K562 (cell line): ENCODE data around the gene CHCHD10. TPM values are rescaled to one million over a fixed set of nuclear protein-coding genes. Genes with fewer than 3 reads are reported as not detected.

ENCODE experiments used
- CBX5 ChIP-seq: IDR thresholded peaks from 2 replicates; pipeline ENCODE4 v1.6.1; 2014; ENCODE audit warnings: low read depth, borderline replicate concordance
- CREB1 ChIP-seq, 2 experiments: sonication (generic) in 1 of 2; formaldehyde crosslinking in 1 of 2; IDR thresholded peaks; 2 replicates each; pipeline versions ENCODE4 v1.6.1 to v1.8.0; 2012 to 2022; ENCODE audit warnings: inconsistent platforms in 1 of 2, mild to moderate bottlenecking in 1 of 2, missing genetic modification reagents in 1 of 2, moderate library complexity in 1 of 2
- EP300 ChIP-seq: IDR thresholded peaks from 2 replicates; pipeline ENCODE4 v1.6.1; 2012; ENCODE audit warnings: low read length, improper control_type of control experiment
- EP400 ChIP-seq: fragments of 450-650 bp; IDR thresholded peaks from 2 replicates; pipeline ENCODE4 v1.6.1; 2017; ENCODE audit warnings: antibody characterized with exemption, mild to moderate bottlenecking, moderate library complexity
- HDAC2 ChIP-seq: fragments of 450-650 bp; IDR thresholded peaks from 2 replicates; pipeline ENCODE4 v1.6.1; 2016; ENCODE audit warnings: mild to moderate bottlenecking
- HIVEP1 ChIP-seq: fragments of 250-450 bp; sonication (Bioruptor Pico); IDR thresholded peaks from 2 replicates; pipeline ENCODE4 v1.4.0; 2020; ENCODE audit warnings: mild to moderate bottlenecking
- KLF16 ChIP-seq: IDR thresholded peaks from 2 replicates; pipeline ENCODE4 v1.6.1; 2016; ENCODE audit warnings: antibody characterized with exemption
- MYBL2 ChIP-seq, 2 experiments: fragments of 450-650 bp in 1 of 2; sonication (generic) in 1 of 2; formaldehyde crosslinking in 1 of 2; IDR thresholded peaks; 2 replicates each; pipeline versions ENCODE4 v1.6.1 to v1.8.1; 2017 to 2022; ENCODE audit warnings: borderline replicate concordance in 1 of 2, inconsistent platforms in 1 of 2, low read depth in 1 of 2, mild to moderate bottlenecking in 1 of 2, missing genetic modification reagents in 1 of 2, moderate library complexity in 1 of 2
- NR2C1 ChIP-seq, 2 experiments: fragments of 450-650 bp; IDR thresholded peaks; 2 replicates each; pipeline ENCODE4 v1.6.1; 2017; ENCODE audit warnings: mild to moderate bottlenecking in 2 of 2, antibody characterized with exemption in 1 of 2, inconsistent platforms in 1 of 2, missing compliant biosample characterization in 1 of 2, missing genetic modification characterization in 1 of 2
- NR2C2 ChIP-seq, 2 experiments: fragments of 200-800 bp in 1 of 2; sonication (Bioruptor generic) in 1 of 2; sonication (generic) in 1 of 2; formaldehyde crosslinking in 1 of 2; IDR thresholded peaks; 2 replicates each; pipeline versions ENCODE4 v1.6.1 to v1.8.0; 2016 to 2022; ENCODE audit warnings: mild to moderate bottlenecking in 1 of 2, missing compliant biosample characterization in 1 of 2, missing genetic modification characterization in 1 of 2, missing genetic modification reagents in 1 of 2
- PHB ChIP-seq: fragments of 250-450 bp; sonication (Bioruptor Pico); IDR thresholded peaks from 2 replicates; pipeline ENCODE4 v1.5.0; 2021
- PHF8 ChIP-seq: fragments of 200-600 bp; sonication (generic); IDR thresholded peaks from 2 replicates; pipeline ENCODE4 v1.6.1; 2012; ENCODE audit warnings: mixed run types, mild to moderate bottlenecking, inconsistent platforms, low read length, moderate library complexity, borderline replicate concordance
- RAD21 ChIP-seq, 2 experiments: fragments of 250-450 bp in 1 of 2; fragments of 450-650 bp in 1 of 2; sonication (Bioruptor Pico) in 1 of 2; formaldehyde crosslinking in 1 of 2; IDR thresholded peaks in 1 of 2; conservative IDR thresholded peaks in 1 of 2; 2 replicates each; pipeline versions ENCODE4 v1.4.0 to v1.8.0; 2020 to 2022; ENCODE audit warnings: mild to moderate bottlenecking in 2 of 2, moderate library complexity in 1 of 2
- RBBP5 ChIP-seq: fragments of 200-600 bp; sonication (generic); IDR thresholded peaks from 2 replicates; pipeline ENCODE4 v1.6.1; 2012; ENCODE audit warnings: borderline replicate concordance, mild to moderate bottlenecking, low read length, control low read depth, inconsistent platforms; ENCODE audit not compliant: insufficient read depth, poor library complexity, severe bottlenecking
- RBFOX2 ChIP-seq: fragments of 200-400 bp; formaldehyde crosslinking; IDR thresholded peaks from 2 replicates; pipeline ENCODE4 v1.6.1; 2017; ENCODE audit warnings: low read depth, mild to moderate bottlenecking, low read length, moderate library complexity
- SAP30 ChIP-seq: fragments of 200-600 bp; sonication (generic); IDR thresholded peaks from 2 replicates; pipeline ENCODE4 v1.6.1; 2012; ENCODE audit warnings: borderline replicate concordance, low read depth, mild to moderate bottlenecking, moderate library complexity, low read length, control low read depth, inconsistent platforms; ENCODE audit not compliant: insufficient read depth, poor library complexity, severe bottlenecking
- SOX6 ChIP-seq: fragments of 450-650 bp; IDR thresholded peaks from 2 replicates; pipeline ENCODE4 v1.6.1; 2014; ENCODE audit warnings: mild to moderate bottlenecking
- TCF7 ChIP-seq: sonication (generic); IDR thresholded peaks from 2 replicates; pipeline ENCODE4 v1.6.1; 2016; ENCODE audit warnings: antibody characterized with exemption, borderline replicate concordance
- ZBTB17 ChIP-seq: fragments of 450-650 bp; formaldehyde crosslinking; IDR thresholded peaks from 2 replicates; pipeline ENCODE4 v1.4.0; 2020; ENCODE audit warnings: mild to moderate bottlenecking
- ZFP1 ChIP-seq: fragments of 450-650 bp; formaldehyde crosslinking; IDR thresholded peaks from 2 replicates; pipeline ENCODE4 v1.4.0; 2020; ENCODE audit warnings: mild to moderate bottlenecking, mixed read lengths
- ZFP36 ChIP-seq: fragments of 150-350 bp; IDR thresholded peaks from 2 replicates; pipeline ENCODE4 v1.6.1; 2018; ENCODE audit warnings: low read length, low read depth; ENCODE audit not compliant: partially characterized antibody
- ZFX ChIP-seq: sonication (generic); formaldehyde crosslinking; IDR thresholded peaks from 2 replicates; pipeline ENCODE4 v1.8.0; 2022; ENCODE audit warnings: mild to moderate bottlenecking, missing genetic modification reagents, moderate library complexity
- ZNF444 ChIP-seq: fragments of 250-450 bp; sonication (Bioruptor Pico); IDR thresholded peaks from 2 replicates; pipeline ENCODE4 v1.4.0; 2020; ENCODE audit warnings: mild to moderate bottlenecking, moderate library complexity
- ZNF445 ChIP-seq: fragments of 250-450 bp; sonication (Bioruptor Pico); IDR thresholded peaks from 2 replicates; pipeline ENCODE4 v1.4.0; 2020; ENCODE audit warnings: low read depth, mild to moderate bottlenecking, moderate library complexity
- ZNF740 ChIP-seq, 3 experiments: fragments of 200-800 bp in 1 of 3; sonication (Bioruptor generic) in 1 of 3; sonication (generic) in 1 of 3; formaldehyde crosslinking in 1 of 3; IDR thresholded peaks; 2 replicates each; pipeline versions ENCODE4 v1.6.1 to v1.8.0; 2016 to 2022; ENCODE audit warnings: mild to moderate bottlenecking in 2 of 3, missing compliant biosample characterization in 2 of 3, missing genetic modification characterization in 2 of 3, missing genetic modification reagents in 1 of 3
- polyA plus RNA-seq, 8 experiments: library from polyadenylated mRNA; depleted of rRNA in 4 of 8; stranded (reverse) in 5 of 8; unstranded in 3 of 8; fragments of >200 nt; fragmentation: Nextera tagmentation in 2 of 8; fragmentation: Illumina TruSeq in 1 of 8; extraction: Ambion mirVana in 2 of 8; extraction: Trizol in 1 of 8; gene quantifications; 2 replicates each; pipeline versions ENCODE4 v1.2.1 to v1.2.3, GENCODE V29; 2011 to 2014; ENCODE audit warnings: inconsistent platforms in 1 of 8, missing spikeins in 1 of 8
- total RNA-seq, 7 experiments: library from RNA; depleted of rRNA in 6 of 7; stranded (reverse); fragments of >200 nt in 6 of 7; fragmentation: Illumina TruSeq in 2 of 7; extraction: Trizol in 2 of 7; gene quantifications; 2 replicates each; pipeline versions ENCODE4 v1.2.1 to v1.2.3, GENCODE V29; 2011 to 2021; ENCODE audit warnings: low replicate concordance in 1 of 7

Gene CHCHD10
- total and polyA plus RNA-seq, 9 of the 15 experiments (the other 6 are each of a cell fraction or from before 2014, with no cell fraction given) = 15.2 to 292 (median 102) TPM

DNA sequence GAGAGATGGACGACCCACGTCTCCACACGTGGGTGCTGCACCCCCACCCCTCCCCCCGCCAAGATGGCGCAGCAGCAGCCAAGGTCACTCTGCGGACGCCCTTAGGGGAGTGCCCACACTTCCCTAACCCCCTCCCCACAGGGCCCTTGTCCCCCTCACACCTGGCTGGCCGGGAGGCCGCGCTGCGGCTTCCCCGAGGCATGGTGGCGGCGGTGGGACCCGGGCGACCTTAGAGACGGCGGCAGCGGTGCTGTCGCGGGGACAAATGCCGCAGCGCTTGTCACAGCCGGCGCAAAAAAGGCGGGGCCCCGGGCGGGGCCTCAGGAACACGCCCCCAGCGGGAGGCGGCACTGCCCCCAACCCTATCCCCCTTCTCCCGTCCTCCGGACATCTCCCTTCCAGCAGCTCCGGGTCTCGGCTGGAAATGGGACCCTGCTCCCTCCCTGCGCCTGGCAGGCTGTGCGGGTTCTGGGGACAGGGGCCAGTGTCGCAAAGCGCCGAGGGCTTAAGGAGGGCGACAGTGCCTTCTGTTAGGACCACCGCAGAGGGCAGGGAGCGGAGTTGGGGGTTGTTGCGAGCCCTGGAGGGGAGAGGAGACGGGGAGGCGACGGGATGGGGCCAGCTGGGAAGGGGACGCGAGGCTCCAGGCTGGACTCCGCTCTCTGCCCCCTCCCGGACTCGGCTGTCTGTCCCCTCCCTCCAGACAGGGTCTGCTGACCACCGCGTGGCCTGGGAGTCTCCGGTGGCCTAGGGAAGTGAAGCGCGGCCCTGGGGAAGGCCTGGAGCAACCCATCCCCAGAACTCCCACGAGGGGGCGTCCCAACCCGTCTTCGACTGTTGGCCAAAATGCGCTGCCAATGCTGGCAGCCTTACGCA lies at the start of gene CHCHD10 (continued):
- TF ChIP-seq SAP30 (peak; percentile 69), NR2C1 (IDR thresholded peaks at IDR 0.05) (peak; percentile 14; the same call in 1 of the 2 replicates), NR2C1 (tag; IDR thresholded peaks at IDR 0.05) (peak; percentile 62; the same call in 1 of the 2 replicates), HIVEP1 (peak; percentile 56; the same call in 1 of the 2 replicates), KLF16 (no peak), ZNF444 (CRISPR knock-in tag) (no peak), PHB (CRISPR knock-in tag) (no peak), NR2C2 (CRISPR knock-in tag; IDR thresholded peaks at IDR 0.05) (no peak), NR2C2 (tag; IDR thresholded peaks at IDR 0.05) (no peak; the same call in 1 of the 2 replicates), RBFOX2 (peak; percentile 99), RBBP5 (no peak), RAD21 (CRISPR knock-in tag; conservative IDR thresholded peaks at IDR 0.05 in 1 of 2, IDR thresholded peaks at IDR 0.05 in 1 of 2) (peak in 1 of 2 experiments; percentile 55; a peak in 2 of 4 replicates), SOX6 (no peak), ZFP36 (no peak), HDAC2 (peak; percentile 67; the same call in 1 of the 2 replicates), EP400 (peak; percentile 96), ZBTB17 (peak; percentile 76), TCF7 (no peak), CREB1 (IDR thresholded peaks at IDR 0.05) (peak; percentile 55; the same call in 1 of the 2 replicates), CREB1 (CRISPR knock-in tag; IDR thresholded peaks at IDR 0.05) (0 out of 2 replicates have a peak, but pooled peaks have one; percentile 12), ZNF740 (CRISPR knock-in tag; IDR thresholded peaks at IDR 0.05) (no peak), ZNF740 (tag; IDR thresholded peaks at IDR 0.05) (peak in 1 of 2 experiments; percentile 80; a peak in 2 of 4 replicates), MYBL2 (IDR thresholded peaks at IDR 0.05; ENCODE audit: low read depth) (no peak), MYBL2 (CRISPR knock-in tag; IDR thresholded peaks at IDR 0.05; ENCODE audit: borderline replicate concordance) (no peak), CBX5 (no peak), ZFX (CRISPR knock-in tag) (peak; percentile 93), ZFP1 (CRISPR knock-in tag) (no peak), EP300 (no peak), PHF8 (peak; percentile 79; the same call in 1 of the 2 replicates), ZNF445 (CRISPR knock-in tag) (no peak)
